Transverse colon (tissue), 4 donors: Measurements from ENCODE around the gene MGMT.

Source experiments
- CTCF ChIP-seq, 5 experiments: fragments of 200-600 bp in 3 of 5; fragments of 450-650 bp in 2 of 5; sonication (generic) in 3 of 5; IDR thresholded peaks; 1 replicate in 2 of 5; 2 replicates in 3 of 5; pipeline ENCODE4 v1.5.1; 2016 to 2017; ENCODE audit warnings: antibody characterized with exemption in 5 of 5, inconsistent platforms in 3 of 5, mild to moderate bottlenecking in 2 of 5, moderate library complexity in 1 of 5
- POLR2A ChIP-seq: fragments of 450-650 bp; IDR thresholded peaks from one replicate; pipeline ENCODE4 v1.6.1; 2016; ENCODE audit warnings: antibody characterized with exemption, mild to moderate bottlenecking, moderate library complexity
- POLR2AphosphoS5 ChIP-seq, 3 donors: sonication (generic); formaldehyde crosslinking; IDR thresholded peaks; one replicate each; pipeline ENCODE4 v1.6.1; 2016; ENCODE audit warnings: antibody characterized with exemption in 3 of 3

GRCh38 chr10:129712000-129712399 lies 245.0 kb downstream of the MGMT start:
- no peak for TF ChIP-seq POLR2AphosphoS5 (IDR thresholded peaks at IDR 0.05)
- no peak for TF ChIP-seq CTCF (IDR thresholded peaks at IDR 0.05)
- no peak for TF ChIP-seq POLR2A
